Neural progenitor cell (in vitro differentiated cells): ENCODE results near the gene PRRC2B. TPM values are rescaled to one million over a fixed set of nuclear protein-coding genes. Genes with fewer than 3 reads are reported as not detected.
A peak's percentile ranks its signal among the peaks of the same experiment; 100 is the strongest.

Experiments used
- DNase-seq: peaks from one replicate; pipeline ENCODE4 v3.0.0-alpha.2; 2016; ENCODE audit warnings: low spot score
- H2AFZ ChIP-seq: fragments of 200-600 bp; sonication (generic); replicated peaks from 2 replicates; pipeline ENCODE4 v1.6.1; 2016; ENCODE audit warnings: antibody characterized with exemption
- H3F3A ChIP-seq: fragments of 200-600 bp; sonication (generic); 2 replicates; pipeline ENCODE4 v1.6.1; 2016; ENCODE audit warnings: antibody characterized with exemption, low read depth
- H3K27ac ChIP-seq: fragments of 200-600 bp; sonication (generic); 2 replicates; pipeline ENCODE4 v1.5.1; 2016; ENCODE audit warnings: mild to moderate bottlenecking
- H3K27me3 ChIP-seq: fragments of 200-600 bp; sonication (generic); 2 replicates; pipeline ENCODE4 v1.6.1; 2016; ENCODE audit warnings: mild to moderate bottlenecking, moderate library complexity
- H3K36me3 ChIP-seq: fragments of 200-600 bp; sonication (generic); 2 replicates; pipeline ENCODE4 v1.5.1; 2016
- H3K4me1 ChIP-seq: fragments of 200-600 bp; sonication (generic); 2 replicates; pipeline ENCODE4 v1.6.1; 2016; ENCODE audit warnings: mixed run types
- H3K4me2 ChIP-seq: fragments of 200-600 bp; sonication (generic); 2 replicates; pipeline ENCODE4 v1.6.1; 2016
- H3K4me3 ChIP-seq: fragments of 200-600 bp; sonication (generic); 2 replicates; pipeline ENCODE4 v1.5.1; 2016
- H3K79me2 ChIP-seq: fragments of 200-600 bp; sonication (generic); 2 replicates; pipeline ENCODE4 v1.6.1; 2016; ENCODE audit warnings: low read depth
- H3K9ac ChIP-seq: fragments of 200-600 bp; sonication (generic); 2 replicates; pipeline ENCODE4 v1.6.1; 2016
- H3K9me3 ChIP-seq: fragments of 200-600 bp; sonication (generic); 2 replicates; pipeline ENCODE4 v1.5.1; 2016; ENCODE audit warnings: low read depth
- H4K20me1 ChIP-seq: fragments of 200-600 bp; sonication (generic); 2 replicates; pipeline ENCODE4 v1.6.1; 2016; ENCODE audit warnings: low read depth
- H3K27ac Mint-ChIP-seq: 3 replicates; pipeline ENCODE4 v1.8.0; 2021; ENCODE audit warnings: mixed read lengths
- H3K27me3 Mint-ChIP-seq: 2 replicates; pipeline ENCODE4 v1.8.0; 2022; ENCODE audit warnings: low read depth, mild to moderate bottlenecking, inconsistent platforms, moderate library complexity, mixed read lengths; ENCODE audit not compliant: insufficient read depth
- H3K36me3 Mint-ChIP-seq: 3 replicates; pipeline ENCODE4 v1.8.0; 2021; ENCODE audit warnings: mixed read lengths
- H3K4me1 Mint-ChIP-seq: 3 replicates; pipeline ENCODE4 v1.8.0; 2021; ENCODE audit warnings: mixed read lengths
- H3K4me3 Mint-ChIP-seq: 3 replicates; pipeline ENCODE4 v1.8.0; 2021; ENCODE audit warnings: mild to moderate bottlenecking, moderate library complexity, mixed read lengths
- H3K9me3 Mint-ChIP-seq: 3 replicates; pipeline ENCODE4 v1.8.0; 2020; ENCODE audit warnings: mixed read lengths
- EZH2 ChIP-seq: fragments of 200-600 bp; sonication (generic); IDR thresholded peaks from 2 replicates; pipeline ENCODE4 v1.6.1; 2017; ENCODE audit warnings: antibody characterized with exemption, mild to moderate bottlenecking, moderate library complexity
- EZH2phosphoT487 ChIP-seq: fragments of 200-600 bp; sonication (generic); IDR thresholded peaks from 2 replicates; pipeline ENCODE4 v1.6.1; 2017; ENCODE audit warnings: antibody characterized with exemption
- total RNA-seq: library from RNA; depleted of rRNA; stranded (reverse); fragments of >200 nt; gene quantifications from 2 replicates; pipeline ENCODE4 v1.2.3, GENCODE V29; 2015; ENCODE audit warnings: low replicate concordance
- TF ChIP-seq, protein P1 (sequence below): fragments of 200-600 bp; sonication (generic); IDR thresholded peaks from 2 replicates; pipeline ENCODE4 v1.5.1; 2017; ENCODE audit warnings: antibody characterized with exemption, mild to moderate bottlenecking

The PRRC2B gene
- total RNA-seq, 1 donor from 2014 or later: 139 TPM

DNA sequence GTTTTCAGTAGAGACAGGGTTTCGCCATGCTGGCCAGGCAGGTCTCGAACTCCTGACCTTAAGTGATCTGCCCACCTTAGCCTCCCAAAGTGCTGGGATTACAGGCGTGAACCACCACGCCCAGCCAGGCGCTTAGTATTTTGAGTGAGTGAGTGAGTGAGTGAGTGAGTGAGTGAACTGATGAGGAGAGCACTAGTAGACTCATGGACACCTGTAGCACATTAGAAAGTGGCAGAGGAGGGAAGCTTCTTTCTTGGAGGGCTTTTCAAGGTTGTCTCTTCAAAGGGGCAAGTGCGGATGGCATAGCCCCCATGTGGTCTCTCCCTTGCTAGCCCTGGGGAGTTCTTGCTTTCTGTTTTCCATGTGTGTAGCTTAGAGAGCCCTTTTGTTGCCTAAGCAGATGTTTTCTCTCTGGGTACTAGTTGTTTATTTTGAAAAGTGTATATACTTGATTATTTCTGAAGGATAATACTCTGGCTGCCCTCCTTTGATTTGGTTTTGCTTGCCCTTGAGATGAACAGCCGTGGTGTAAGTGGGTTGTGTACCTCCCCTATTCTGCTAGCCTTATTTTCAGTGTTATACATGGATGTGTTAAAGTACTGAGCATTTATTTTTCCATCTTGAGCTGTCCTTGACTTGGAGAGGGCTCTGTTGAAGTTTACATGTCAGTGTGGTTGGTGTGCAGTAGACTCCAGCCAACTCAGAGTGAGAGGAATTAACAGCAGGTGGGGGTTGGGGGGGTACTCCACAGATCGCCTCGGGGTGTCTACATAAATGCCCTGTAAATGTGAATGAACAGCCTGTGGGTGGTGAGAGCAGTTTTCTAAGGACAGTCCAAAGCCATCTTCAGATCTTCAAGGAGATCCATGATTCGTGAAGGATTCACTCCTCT, 35.5 kb downstream of the PRRC2B start:
- Histone ChIP-seq H3K27me3 (no peaks in the 10 kb centered on the region), H3K4me2 (no peak overlapping the region), H3F3A (peaks cover 57% of the 10 kb centered on the region), H3K36me3 (no peaks in the 10 kb centered on the region), H3K9ac (no peak overlapping the region), H3K4me1 (peaks cover 21% of the 10 kb centered on the region), H3K27ac (peak overlapping the region; percentile 53), H4K20me1 (peaks cover 100% of the 10 kb centered on the region), H2AFZ (no peak overlapping the region), H3K9me3 (no peaks in the 10 kb centered on the region), H3K79me2 (peaks cover 100% of the 10 kb centered on the region), H3K4me3 (no peak overlapping the region)
- Mint-ChIP-seq H3K4me1 (peaks cover 18% of the 10 kb centered on the region), H3K36me3 (peaks cover 41% of the 10 kb centered on the region), H3K27me3 (no peaks in the 10 kb centered on the region), H3K27ac (no peak overlapping the region), H3K9me3 (no peaks in the 10 kb centered on the region), H3K4me3 (no peak overlapping the region)
- DNase-seq: no peak
- TF ChIP-seq EZH2phosphoT487 (no peak), EZH2 (no peak)
- TF ChIP-seq, protein P1, sequence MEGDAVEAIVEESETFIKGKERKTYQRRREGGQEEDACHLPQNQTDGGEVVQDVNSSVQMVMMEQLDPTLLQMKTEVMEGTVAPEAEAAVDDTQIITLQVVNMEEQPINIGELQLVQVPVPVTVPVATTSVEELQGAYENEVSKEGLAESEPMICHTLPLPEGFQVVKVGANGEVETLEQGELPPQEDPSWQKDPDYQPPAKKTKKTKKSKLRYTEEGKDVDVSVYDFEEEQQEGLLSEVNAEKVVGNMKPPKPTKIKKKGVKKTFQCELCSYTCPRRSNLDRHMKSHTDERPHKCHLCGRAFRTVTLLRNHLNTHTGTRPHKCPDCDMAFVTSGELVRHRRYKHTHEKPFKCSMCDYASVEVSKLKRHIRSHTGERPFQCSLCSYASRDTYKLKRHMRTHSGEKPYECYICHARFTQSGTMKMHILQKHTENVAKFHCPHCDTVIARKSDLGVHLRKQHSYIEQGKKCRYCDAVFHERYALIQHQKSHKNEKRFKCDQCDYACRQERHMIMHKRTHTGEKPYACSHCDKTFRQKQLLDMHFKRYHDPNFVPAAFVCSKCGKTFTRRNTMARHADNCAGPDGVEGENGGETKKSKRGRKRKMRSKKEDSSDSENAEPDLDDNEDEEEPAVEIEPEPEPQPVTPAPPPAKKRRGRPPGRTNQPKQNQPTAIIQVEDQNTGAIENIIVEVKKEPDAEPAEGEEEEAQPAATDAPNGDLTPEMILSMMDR: no peak

DNA sequence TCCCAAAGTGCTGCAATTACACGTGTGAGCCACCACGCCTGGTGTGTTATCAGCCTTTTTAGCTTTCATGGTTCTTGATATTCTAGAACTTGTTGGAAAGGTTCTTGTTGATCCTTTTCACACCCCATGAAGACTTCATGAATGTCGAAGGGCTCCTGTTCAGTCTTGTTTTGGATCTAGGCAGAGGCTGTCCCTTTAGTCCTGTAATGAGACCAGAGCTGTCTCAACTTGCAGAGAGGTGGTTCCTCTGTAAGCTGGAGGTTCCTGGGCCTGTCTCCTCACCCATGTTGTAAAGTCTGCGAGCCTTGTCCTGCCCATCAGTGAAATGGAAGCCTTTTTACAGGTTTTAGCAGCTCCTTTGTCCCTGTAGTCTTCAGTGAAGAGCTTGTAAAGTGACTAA, 38.2 kb downstream of the PRRC2B start:
- peaks cover 44% of the 10 kb centered on the region for H3K36me3 Mint-ChIP-seq
- DNase-seq: no peak
- Histone ChIP-seq H3K9me3 (no peaks in the 10 kb centered on the region), H2AFZ (no peak overlapping the region), H3K9ac (no peak overlapping the region), H3K27ac (peak overlapping the region; percentile 91), H3K79me2 (peaks cover 100% of the 10 kb centered on the region), H3F3A (peaks cover 66% of the 10 kb centered on the region), H3K36me3 (peaks cover 4% of the 10 kb centered on the region), H3K4me2 (peak overlapping the region; percentile 15), H4K20me1 (peaks cover 100% of the 10 kb centered on the region), H3K4me1 (peaks cover 44% of the 10 kb centered on the region), H3K27me3 (no peaks in the 10 kb centered on the region), H3K4me3 (no peak overlapping the region)
- no peak overlapping the region for H3K4me3 Mint-ChIP-seq
- peaks cover 38% of the 10 kb centered on the region for H3K4me1 Mint-ChIP-seq
- H3K27me3 Mint-ChIP-seq: no peaks in the 10 kb centered on the region
- no peaks in the 10 kb centered on the region for H3K9me3 Mint-ChIP-seq
- H3K27ac Mint-ChIP-seq: no peak overlapping the region
- TF ChIP-seq EZH2 (no peak), EZH2phosphoT487 (no peak)
- TF ChIP-seq, protein P1: no peak

DNA sequence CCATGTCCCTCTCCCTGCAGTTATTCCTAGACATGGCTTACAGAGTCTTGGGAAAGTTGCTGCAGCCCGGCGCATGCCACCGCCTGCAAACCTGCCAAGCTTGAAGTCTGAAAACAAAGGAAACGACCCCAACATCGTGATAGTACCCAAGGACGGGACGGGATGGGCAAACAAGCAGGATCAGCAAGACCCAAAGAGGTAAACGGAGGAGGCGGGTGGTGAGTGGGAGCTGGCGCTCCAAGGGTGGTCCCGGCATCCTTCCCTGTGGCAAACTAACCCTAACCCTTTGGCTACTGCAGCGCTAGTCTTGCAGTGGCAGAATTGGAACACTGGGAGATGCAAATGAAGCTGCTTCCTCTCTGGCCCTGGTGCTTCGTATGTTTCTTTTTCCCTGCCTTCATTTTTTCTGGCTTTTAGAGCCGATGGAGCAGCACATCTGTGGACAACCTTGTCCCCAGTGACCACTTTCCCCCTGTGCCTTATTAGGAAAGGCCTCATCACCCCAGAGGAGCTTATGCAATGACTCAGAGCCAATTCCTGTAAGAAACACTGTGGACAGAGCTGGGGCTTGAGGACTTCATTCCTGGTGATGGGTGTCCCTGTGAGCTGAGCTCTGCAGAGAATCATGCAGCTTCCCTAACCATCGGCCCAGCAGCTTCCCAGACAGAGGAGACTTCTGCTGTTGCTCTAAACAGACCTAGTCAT, 38.9 kb downstream of the PRRC2B start:
- no peak overlapping the region for H2AFZ ChIP-seq
- Mint-ChIP-seq H3K27ac (no peak overlapping the region), H3K36me3 (peaks cover 48% of the 10 kb centered on the region), H3K4me3 (no peak overlapping the region), H3K27me3 (no peaks in the 10 kb centered on the region), H3K9me3 (no peaks in the 10 kb centered on the region), H3K4me1 (peaks cover 38% of the 10 kb centered on the region)
- no peak overlapping the region for H3K4me3 ChIP-seq
- H3K9ac ChIP-seq: no peak overlapping the region
- peaks cover 11% of the 10 kb centered on the region for H3K36me3 ChIP-seq
- peaks cover 100% of the 10 kb centered on the region for H3K79me2 ChIP-seq
- peak overlapping the region; percentile 15 for H3K4me2 ChIP-seq
- H3K27ac ChIP-seq: peak overlapping the region; percentile 91
- H3F3A ChIP-seq: peaks cover 70% of the 10 kb centered on the region
- DNase-seq: no peak
- H3K27me3 ChIP-seq: no peaks in the 10 kb centered on the region
- TF ChIP-seq EZH2: no peak
- TF ChIP-seq, protein P1: no peak
- no peak for TF ChIP-seq EZH2phosphoT487
- peaks cover 44% of the 10 kb centered on the region for H3K4me1 ChIP-seq
- H3K9me3 ChIP-seq: no peaks in the 10 kb centered on the region
- peaks cover 100% of the 10 kb centered on the region for H4K20me1 ChIP-seq
